ENCODE measurements around the gene RNU2-63P.

Gene RNU2-63P

GRCh38 chr2:88038263-88039105 is 22.1 kb upstream of the RNU2-63P start:
- ChIA-PET CTCF (interaction anchor here (1.0 to 1.1 kb wide), 2 partner anchors 10 to 153 kb away, joined by 4 to 5 read pairs; no protein-coding TSS in a partner anchor), POLR2A (no interaction called here)
- no peak for DNase-seq (ENCODE audit: extremely low spot score)
- TF ChIP-seq TARDBP (IDR thresholded peaks at IDR 0.05): no peak
- TF ChIP-seq SP1 (IDR thresholded peaks at IDR 0.05): no peak
- no peak for TF ChIP-seq NFRKB (IDR thresholded peaks at IDR 0.05)
- no peak for TF ChIP-seq SUZ12 (IDR thresholded peaks at IDR 0.05)

- TF ChIP-seq TARDBP (IDR thresholded peaks at IDR 0.05) (no peak), LEF1 (IDR thresholded peaks at IDR 0.05; ENCODE audit: borderline replicate concordance) (no peak), BHLHE40 (IDR thresholded peaks at IDR 0.05; ENCODE audit: borderline replicate concordance) (no peak), NFRKB (IDR thresholded peaks at IDR 0.05) (no peak), HDGF (IDR thresholded peaks at IDR 0.05; ENCODE audit: borderline replicate concordance) (no peak), FOXM1 (IDR thresholded peaks at IDR 0.05; ENCODE audit: borderline replicate concordance) (no peak), ELF4 (IDR thresholded peaks at IDR 0.05) (no peak), SP1 (IDR thresholded peaks at IDR 0.05) (no peak)
- TF ChIP-seq, protein P1, sequence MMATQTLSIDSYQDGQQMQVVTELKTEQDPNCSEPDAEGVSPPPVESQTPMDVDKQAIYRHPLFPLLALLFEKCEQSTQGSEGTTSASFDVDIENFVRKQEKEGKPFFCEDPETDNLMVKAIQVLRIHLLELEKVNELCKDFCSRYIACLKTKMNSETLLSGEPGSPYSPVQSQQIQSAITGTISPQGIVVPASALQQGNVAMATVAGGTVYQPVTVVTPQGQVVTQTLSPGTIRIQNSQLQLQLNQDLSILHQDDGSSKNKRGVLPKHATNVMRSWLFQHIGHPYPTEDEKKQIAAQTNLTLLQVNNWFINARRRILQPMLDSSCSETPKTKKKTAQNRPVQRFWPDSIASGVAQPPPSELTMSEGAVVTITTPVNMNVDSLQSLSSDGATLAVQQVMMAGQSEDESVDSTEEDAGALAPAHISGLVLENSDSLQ (IDR thresholded peaks at IDR 0.05): no peak
- ChIA-PET POLR2A (no interaction called here), CTCF (no interaction called here)
- DNase-seq (ENCODE audit: extremely low spot score): no peak
Measured at GRCh38 chr2:88036606-88037005, 20.3 kb upstream of the RNU2-63P start.

DNA sequence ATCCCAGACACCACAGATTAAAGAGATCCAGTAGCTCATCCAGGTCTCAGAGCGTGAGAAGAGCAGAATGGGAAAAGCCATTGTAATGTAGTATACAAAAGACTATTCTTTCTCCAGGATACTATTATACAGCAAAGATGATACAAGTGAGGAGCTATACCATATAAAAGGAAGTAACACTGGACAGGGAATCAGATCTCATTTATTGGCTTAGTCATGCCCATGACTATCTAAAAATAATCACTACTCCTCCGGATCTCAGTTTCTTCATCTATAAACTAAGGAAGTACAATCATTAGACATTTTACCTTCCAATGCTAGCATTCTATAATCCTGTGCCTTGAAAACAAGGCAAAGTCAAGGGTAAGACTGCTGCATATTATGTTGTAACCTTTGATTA is 19.8 kb upstream of the RNU2-63P start:
- no peak for TF ChIP-seq FOXK2 (IDR thresholded peaks at IDR 0.05)
- DNase-seq (ENCODE audit: extremely low spot score): no peak
- ChIA-PET CTCF (no interaction called here), POLR2A (no interaction called here)

- DNase-seq (ENCODE audit: extremely low spot score): no peak
- TF ChIP-seq SP1 (IDR thresholded peaks at IDR 0.05) (no peak), ZNF384 (IDR thresholded peaks at IDR 0.05) (no peak), L3MBTL2 (conservative IDR thresholded peaks at IDR 0.05) (no peak), TARDBP (IDR thresholded peaks at IDR 0.05) (no peak), HDGF (IDR thresholded peaks at IDR 0.05; ENCODE audit: borderline replicate concordance) (no peak), ELF4 (IDR thresholded peaks at IDR 0.05) (no peak), FOXK2 (IDR thresholded peaks at IDR 0.05) (no peak), FOXM1 (IDR thresholded peaks at IDR 0.05; ENCODE audit: borderline replicate concordance) (no peak), ARNT (IDR thresholded peaks at IDR 0.05) (no peak), LEF1 (IDR thresholded peaks at IDR 0.05; ENCODE audit: borderline replicate concordance) (no peak), SUZ12 (IDR thresholded peaks at IDR 0.05) (no peak)
- ChIA-PET POLR2A (no interaction called here), CTCF (no interaction called here)
Measured at GRCh38 chr2:88032070-88032702, 15.8 kb upstream of the RNU2-63P start.

DNA sequence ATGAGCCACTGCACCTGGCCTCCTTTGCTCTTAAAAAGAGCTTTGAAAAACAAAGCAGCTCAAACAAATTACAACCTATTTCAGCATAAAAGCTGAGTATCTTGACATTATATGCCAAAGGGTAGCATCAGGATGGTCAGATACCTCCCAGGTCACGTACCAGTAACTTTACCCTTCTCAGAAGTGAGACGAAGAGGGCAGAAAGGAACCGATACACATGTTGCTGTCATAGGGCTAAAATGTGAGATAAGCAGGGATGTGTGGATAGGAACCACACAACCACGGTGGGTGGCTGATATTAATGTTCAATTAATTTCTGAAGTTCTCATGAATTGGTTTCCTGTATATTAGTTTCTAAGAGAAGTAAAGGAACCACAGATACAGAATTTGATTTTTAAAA is 12.6 kb upstream of the RNU2-63P start:
- TF ChIP-seq FOXM1 (IDR thresholded peaks at IDR 0.05; ENCODE audit: borderline replicate concordance) (no peak), ELF4 (IDR thresholded peaks at IDR 0.05) (no peak), SP1 (IDR thresholded peaks at IDR 0.05) (no peak), FOXA1 (IDR thresholded peaks at IDR 0.05) (no peak), TARDBP (IDR thresholded peaks at IDR 0.05) (no peak), BHLHE40 (IDR thresholded peaks at IDR 0.05; ENCODE audit: borderline replicate concordance) (no peak), SUZ12 (IDR thresholded peaks at IDR 0.05) (no peak), LEF1 (IDR thresholded peaks at IDR 0.05; ENCODE audit: borderline replicate concordance) (no peak), ZNF384 (IDR thresholded peaks at IDR 0.05) (no peak), ARNT (IDR thresholded peaks at IDR 0.05) (no peak), FOXK2 (IDR thresholded peaks at IDR 0.05) (no peak), CTBP1 (IDR thresholded peaks at IDR 0.05; ENCODE audit: borderline replicate concordance) (no peak)
- TF ChIP-seq, protein P1 (IDR thresholded peaks at IDR 0.05): no peak
- DNase-seq (ENCODE audit: extremely low spot score): no peak
- POLR2A ChIA-PET: interaction anchor here (1.1 kb wide), 1 partner anchor 26 kb away, joined by 3 read pairs; no protein-coding TSS in a partner anchor

DNA sequence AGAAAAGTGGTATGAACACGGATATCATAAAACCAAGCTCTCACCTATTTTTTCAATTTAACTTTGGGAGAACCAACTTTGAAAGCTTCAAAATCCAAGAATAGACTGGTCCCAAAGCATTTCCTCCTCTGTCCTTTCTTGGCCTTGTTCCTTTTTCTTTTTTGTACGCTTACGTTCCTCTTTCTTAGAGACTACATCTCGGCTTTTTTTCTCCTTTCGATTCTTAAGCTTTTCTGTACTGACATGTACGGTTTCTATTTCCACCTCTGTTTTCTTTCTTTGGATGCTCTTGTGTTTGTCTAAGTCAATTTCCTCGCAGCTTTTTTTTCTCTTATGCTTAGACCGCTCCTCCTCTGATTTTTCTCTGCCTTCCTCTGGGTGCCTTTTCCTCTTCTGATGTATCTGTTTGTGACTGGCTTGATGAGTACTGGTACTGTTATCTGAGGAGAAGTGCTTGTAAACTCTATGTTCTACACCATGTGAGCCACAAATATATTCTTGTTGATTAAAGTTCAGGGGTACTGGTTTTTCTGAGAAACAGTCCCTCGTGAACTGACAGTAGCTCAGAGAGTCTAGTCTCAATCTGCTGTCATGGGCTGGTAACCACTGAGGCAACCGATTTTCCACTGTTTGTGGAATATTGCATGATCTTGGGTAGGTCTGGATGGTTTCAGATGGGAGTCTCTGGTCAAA is 11.5 kb upstream of the RNU2-63P start:
- ChIA-PET CTCF (no interaction called here), POLR2A (interaction anchor here (1.1 kb wide), 1 partner anchor 27 kb away, joined by 3 read pairs; no protein-coding TSS in a partner anchor)

More for the DNA sequence above, 12.6 kb upstream of the RNU2-63P start:
- CTCF ChIA-PET: interaction anchor here (0.6 to 1.0 kb wide), 2 partner anchors 9 to 16 kb away, joined by 3 to 5 read pairs; no protein-coding TSS in a partner anchor

More for the DNA sequence above, 11.5 kb upstream of the RNU2-63P start:
- TF ChIP-seq NFRKB (IDR thresholded peaks at IDR 0.05) (no peak), FOXA1 (IDR thresholded peaks at IDR 0.05) (no peak), CTBP1 (IDR thresholded peaks at IDR 0.05; ENCODE audit: borderline replicate concordance) (no peak), BHLHE40 (IDR thresholded peaks at IDR 0.05; ENCODE audit: borderline replicate concordance) (no peak), HDGF (IDR thresholded peaks at IDR 0.05; ENCODE audit: borderline replicate concordance) (no peak), FOXK2 (IDR thresholded peaks at IDR 0.05) (no peak), SUZ12 (IDR thresholded peaks at IDR 0.05) (no peak), ELF4 (IDR thresholded peaks at IDR 0.05) (no peak)
- TF ChIP-seq, protein P1 (IDR thresholded peaks at IDR 0.05): no peak
- DNase-seq (ENCODE audit: extremely low spot score): no peak

All from HEK293T (cell line).